HG02938 (cell line): ENCODE results near the gene NBPF26.
"Not testable (repeated sequence)": the region's sequence is repeated elsewhere in the genome, so short reads cannot be mapped to it uniquely, and the experiment has no call there.

Experiments
- ATAC-seq: cut with Tn5 transposase; IDR thresholded peaks from one replicate; pipeline ENCODE4 v1.9.1; 2021; ENCODE audit warnings: mild to moderate bottlenecking, moderate library complexity; ENCODE audit not compliant: unreplicated experiment

NBPF26 gene

GRCh38 chr1:120723715-120724402 is at the start of gene NBPF26:
Gene NBPF26 (plus strand): TSS chr1:120723945.
- ATAC-seq, result not testable (repeated sequence)

DNA sequence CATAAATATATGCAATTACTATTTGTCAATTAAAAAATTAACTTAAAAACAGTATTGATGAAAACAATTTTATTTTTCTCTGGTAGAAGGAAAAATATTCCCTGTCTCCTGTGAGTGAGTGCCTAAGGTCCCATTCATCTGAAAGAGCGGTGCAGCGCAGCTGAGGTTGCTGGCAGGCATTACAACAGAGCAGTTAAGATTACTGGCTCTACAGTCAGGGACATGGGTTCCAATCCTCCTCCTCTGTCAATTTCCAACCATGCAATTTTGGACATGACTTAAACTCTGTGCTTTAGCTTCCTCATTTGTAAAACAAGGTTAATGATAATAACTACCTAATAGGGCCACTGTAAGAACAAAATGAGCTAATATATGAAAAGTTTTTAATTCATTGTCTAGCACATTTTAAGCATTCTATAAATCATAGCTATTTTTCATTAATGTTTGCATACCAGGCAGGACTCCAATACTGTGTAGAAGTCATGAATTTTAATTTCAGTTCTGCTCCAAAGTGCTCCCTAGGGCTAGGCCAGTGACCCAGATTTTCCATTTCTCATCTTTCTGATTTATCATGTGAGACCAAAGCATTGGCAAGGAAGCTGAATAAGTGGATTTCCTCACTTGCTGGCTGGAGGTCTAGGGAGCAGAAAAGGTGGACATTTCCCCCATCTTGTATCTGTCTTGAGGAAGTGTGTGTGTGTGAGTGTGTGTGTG is 43.5 kb upstream of the NBPF26 start:
- not testable (repeated sequence) for ATAC-seq

GRCh38 chr1:120680938-120681337 is 42.8 kb upstream of the NBPF26 start:
- not testable (repeated sequence) for ATAC-seq

- ATAC-seq, result not testable (repeated sequence)
Measured at GRCh38 chr1:120684397-120684796, 39.3 kb upstream of the NBPF26 start.

GRCh38 chr1:120685622-120686021 is 38.1 kb upstream of the NBPF26 start:
- ATAC-seq, result not testable (repeated sequence)

DNA sequence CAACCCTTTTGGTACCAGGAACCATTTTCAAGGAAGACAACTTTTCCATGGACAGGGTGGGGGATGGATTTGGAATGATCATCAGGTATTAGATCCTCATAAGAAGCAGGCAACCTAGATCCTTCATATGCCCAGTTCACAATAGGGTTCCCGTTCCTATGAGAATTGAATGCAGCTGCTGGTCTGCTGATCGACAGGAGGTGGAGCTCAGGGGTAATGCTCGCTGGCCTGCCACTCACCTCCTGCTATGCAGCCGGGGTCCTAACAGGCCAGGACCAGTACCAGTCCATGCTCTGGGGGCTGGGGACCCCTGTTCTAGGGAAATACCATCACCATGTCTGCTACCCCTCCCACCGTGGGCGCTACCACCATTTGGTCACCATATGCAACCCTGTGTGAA is 36.5 kb upstream of the NBPF26 start:
- ATAC-seq, result not testable (repeated sequence)

GRCh38 chr1:120700807-120701562 is 22.8 kb upstream of the NBPF26 start:
- not testable (repeated sequence) for ATAC-seq

- not testable (repeated sequence) for ATAC-seq
Measured at GRCh38 chr1:120723358-120723714, 409 bp upstream of the NBPF26 start.

DNA sequence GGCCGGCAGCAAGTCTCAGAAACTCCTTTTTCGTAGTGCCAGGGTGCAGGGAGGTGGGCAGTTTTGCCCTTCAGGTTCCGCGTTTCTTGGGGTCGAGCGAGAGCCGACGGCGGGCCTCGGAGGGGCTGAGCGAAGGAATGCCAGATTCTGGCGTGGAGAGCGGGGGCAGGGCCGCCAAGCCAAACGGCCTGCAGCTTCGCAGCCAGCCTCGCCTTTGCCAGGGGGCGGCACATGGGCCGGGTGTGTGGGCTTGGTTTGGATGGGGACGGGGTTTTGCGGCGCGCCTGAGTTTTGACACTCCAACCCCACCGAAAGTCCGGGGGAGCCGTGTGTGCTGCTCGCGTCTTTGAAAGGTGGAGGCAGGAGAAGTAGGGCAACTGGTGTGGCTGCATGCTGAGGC is 762 bp downstream of the NBPF26 start:
- ATAC-seq, result not testable (repeated sequence)

- not testable (repeated sequence) for ATAC-seq
Measured at GRCh38 chr1:120728811-120729210, 5.1 kb downstream of the NBPF26 start.

DNA sequence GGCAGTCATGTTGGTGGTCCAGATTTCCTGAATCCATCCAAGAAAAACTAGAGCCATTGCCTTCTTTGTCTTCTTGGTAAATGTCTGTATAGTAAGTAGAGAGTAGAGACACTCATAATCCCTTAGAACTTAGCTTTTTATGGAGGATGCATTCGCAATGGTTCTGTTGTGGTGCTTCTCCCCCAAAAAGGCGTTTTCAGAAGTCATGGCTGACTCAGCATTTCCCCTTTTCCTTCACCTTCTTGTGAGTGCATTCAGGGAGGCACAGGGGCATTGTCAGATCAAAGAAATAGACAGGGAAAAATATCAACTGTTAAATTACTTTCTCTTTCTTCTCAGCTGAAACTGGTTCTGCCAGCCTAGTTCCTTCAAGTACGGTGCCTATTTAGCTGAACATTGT is 45.3 kb downstream of the NBPF26 start:
- ATAC-seq, result not testable (repeated sequence)

DNA sequence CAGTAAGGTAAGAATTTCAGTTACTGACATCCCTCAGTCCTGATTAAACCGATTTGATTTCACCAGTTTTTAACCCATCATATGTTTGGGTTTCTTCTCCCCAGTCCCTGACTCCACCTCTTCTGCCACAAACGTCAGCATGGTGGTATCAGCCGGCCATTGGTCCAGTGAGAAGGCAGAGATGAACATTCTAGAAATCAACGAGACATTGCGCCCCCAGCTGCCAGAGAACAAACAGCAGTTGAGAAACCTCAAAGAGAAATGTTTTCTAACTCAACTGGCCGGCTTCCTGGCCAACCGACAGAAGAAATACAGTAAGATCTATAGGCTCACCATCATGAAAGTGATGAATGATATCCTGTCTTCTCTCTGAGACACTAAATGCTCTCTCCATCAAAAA is 81.7 kb downstream of the NBPF26 start:
- not testable (repeated sequence) for ATAC-seq

DNA sequence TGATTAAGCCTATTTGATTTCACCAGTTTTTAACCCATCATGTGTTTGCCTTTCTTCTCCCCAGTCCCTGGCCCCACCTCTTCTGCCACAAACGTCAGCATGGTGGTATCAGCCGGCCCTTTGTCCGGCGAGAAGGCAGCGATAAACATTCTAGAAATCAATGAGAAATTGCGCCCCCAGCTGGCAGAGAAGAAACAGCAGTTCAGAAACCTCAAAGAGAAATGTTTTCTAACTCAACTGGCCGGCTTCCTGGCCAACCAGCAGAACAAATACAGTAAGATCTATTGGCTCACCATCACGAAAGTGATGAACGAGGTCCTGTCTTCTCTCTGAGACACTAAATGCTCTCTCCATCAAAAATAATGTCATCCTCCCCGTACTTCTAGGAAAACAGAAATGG is 88.1 kb downstream of the NBPF26 start:
- ATAC-seq, result not testable (repeated sequence)

DNA sequence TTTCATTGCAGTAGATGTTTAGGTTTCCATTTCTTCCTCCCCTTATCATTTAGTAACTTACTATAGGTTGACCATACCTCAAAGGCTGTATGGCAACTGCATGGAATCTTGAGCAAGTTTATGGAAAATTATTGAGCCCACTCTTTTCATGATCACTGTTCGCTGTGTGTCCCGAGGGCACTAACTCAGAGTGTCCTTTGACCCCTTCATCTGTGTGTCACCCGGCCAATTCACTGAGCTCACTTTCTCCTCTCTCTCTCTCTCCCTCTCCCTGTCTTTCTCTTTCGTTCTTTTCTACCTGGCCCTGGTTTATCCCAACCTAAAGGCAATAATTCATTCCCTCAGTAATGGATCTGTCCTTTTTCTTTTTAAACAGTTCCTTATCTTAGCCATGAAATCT is 101.3 kb downstream of the NBPF26 start:
- ATAC-seq, result not testable (repeated sequence)

- not testable (repeated sequence) for ATAC-seq
Measured at GRCh38 chr1:120826623-120827022, 102.9 kb downstream of the NBPF26 start.

DNA sequence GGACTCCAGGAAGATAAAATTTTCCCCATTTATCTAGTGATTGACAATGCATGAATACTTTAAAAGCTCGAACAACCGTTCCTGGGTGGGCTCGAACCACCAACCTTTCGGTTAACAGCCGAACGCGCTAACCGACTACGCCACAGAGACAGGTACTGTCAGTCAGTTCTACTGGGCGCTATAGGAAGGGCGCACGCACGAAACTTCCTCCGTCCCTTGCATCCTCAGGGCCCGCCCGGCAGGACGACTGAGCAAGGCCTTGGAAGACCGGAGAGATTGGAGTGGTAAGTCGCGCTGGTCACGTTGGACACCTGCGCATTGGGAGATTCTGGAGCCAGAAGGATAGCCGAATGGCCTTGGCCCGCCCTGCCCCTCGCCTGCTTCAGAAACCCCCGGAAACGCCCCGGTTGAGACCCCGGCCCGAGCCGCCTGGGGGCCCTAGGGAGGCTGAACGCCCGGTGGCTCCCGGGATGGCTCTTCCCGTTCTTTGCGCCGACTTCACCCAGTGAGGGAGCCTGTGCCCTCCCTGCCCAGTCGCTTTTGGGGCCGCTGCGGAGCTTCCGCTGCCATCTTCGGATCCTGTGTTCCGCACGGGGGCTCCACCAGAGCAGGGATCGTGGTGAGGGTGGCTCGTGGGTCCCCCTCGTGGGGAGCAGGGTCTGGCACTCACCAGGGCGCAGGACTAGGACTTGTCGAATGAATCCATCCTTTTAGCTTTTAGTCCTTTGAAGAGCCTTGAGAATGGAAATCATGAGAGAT is 120.6 kb downstream of the NBPF26 start:
- ATAC-seq, result not testable (repeated sequence)

DNA sequence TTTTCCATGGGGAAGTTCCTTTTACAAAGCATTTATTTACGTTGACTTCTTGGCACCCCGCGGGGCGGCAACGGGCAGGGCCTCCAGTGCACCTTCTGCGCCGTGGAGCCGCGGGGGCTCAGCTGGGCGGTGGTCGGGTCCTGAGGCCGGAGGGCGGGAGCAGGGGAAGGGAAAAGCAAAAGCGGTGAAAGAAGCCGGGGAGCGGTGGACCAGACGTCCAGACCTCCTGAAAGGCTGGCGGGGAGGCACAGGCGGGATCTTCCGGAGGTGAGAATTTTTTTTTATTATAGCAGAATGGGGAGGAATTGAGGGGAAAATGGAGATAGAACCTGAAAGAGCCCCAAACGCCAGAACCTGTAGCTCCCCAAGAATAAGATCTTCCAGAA is 121.2 kb downstream of the NBPF26 start:
- not testable (repeated sequence) for ATAC-seq

DNA sequence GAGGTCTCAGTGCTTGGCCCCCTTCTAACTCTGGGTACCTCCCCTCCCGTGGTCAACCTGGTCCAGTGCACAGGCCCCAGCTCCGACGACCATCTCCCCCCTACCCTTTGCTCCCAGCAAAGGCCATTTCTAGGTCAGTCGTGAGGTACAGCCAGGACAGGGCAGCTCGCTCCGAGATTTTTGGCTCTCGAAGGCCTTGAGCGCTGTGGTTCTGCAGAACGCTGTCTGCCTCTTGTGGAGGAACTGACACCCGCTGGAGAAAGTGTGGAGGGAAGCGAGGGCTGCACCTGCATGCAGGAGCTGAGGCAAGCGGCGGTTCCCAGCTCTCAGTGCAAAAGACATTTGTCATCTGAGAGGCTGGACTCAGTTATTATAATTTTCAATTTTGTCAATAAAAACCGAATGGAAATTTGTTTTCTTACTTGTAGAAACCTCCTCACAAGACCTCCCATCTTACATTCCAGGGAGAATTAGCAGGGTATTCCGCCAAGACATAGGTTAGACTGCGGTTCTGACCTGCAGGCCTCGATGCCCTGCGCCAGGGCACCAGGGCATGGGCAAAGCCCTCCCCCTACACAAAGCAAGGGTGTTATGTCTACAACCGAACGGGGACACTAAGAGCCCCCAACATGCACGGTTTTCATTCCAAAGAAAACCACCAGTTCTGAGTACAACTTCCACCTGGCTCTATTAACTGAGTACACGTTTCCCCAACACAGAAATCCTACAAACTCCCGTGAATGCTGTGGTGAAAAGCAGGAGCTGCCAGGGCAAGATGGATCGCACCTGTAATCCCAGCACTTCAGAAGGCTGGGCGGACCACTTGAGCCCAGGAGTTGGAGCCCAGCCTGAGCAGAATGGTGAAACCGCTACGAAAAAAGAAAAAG is 125.9 kb downstream of the NBPF26 start:
- not testable (repeated sequence) for ATAC-seq

DNA sequence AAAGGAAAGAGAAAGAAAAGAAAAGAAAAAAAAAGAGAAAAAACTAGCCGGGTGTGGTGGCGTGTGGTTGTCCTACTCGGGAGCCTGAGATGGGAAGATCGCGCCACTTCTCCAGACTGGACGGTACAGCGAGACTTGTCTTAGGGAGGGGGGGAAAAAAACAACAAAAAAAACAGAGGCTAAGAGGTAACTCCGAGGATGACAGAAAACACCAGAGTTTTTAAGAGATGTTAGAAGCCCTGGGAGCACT is 126.5 kb downstream of the NBPF26 start:
- ATAC-seq, result not testable (repeated sequence)
